HCT116 (cell line): ENCODE measurements around the gene NOC4L.

Experiments used
- CTCF ChIP-seq, 3 experiments: fragments of 200-600 bp in 1 of 3; sonication (generic) in 1 of 3; IDR thresholded peaks in 2 of 3; conservative IDR thresholded peaks in 1 of 3; 2 replicates each; pipeline ENCODE4 v1.5.1; 2012 to 2017; ENCODE audit warnings: low read depth in 2 of 3, low read length in 2 of 3, antibody characterized with exemption in 1 of 3, borderline replicate concordance in 1 of 3, control low read depth in 1 of 3, mild to moderate bottlenecking in 1 of 3, mixed read lengths in 1 of 3, mixed run types in 1 of 3, moderate library complexity in 1 of 3; ENCODE audit not compliant: insufficient read depth in 1 of 3
- EZH2 ChIP-seq: fragments of 200-600 bp; sonication (generic); IDR thresholded peaks from 2 replicates; pipeline ENCODE4 v1.6.1; 2017; ENCODE audit warnings: antibody characterized with exemption, mixed run types
- EZH2phosphoT487 ChIP-seq: fragments of 200-600 bp; IDR thresholded peaks from 2 replicates; pipeline ENCODE4 v1.6.1; 2018; ENCODE audit warnings: antibody characterized with exemption, borderline replicate concordance
- MAX ChIP-seq: IDR thresholded peaks from 2 replicates; pipeline ENCODE4 v1.6.1; 2012
- POLR2A ChIP-seq: IDR thresholded peaks from 2 replicates; pipeline ENCODE4 v1.7.0; 2011; ENCODE audit warnings: borderline replicate concordance; ENCODE audit not compliant: insufficient read depth, insufficient read length; ENCODE audit errors: extremely low read depth
- POLR2AphosphoS5 ChIP-seq: IDR thresholded peaks from 2 replicates; pipeline ENCODE4 v1.6.1; 2011; ENCODE audit warnings: mild to moderate bottlenecking, low read depth, low read length, moderate library complexity
- REST ChIP-seq: IDR thresholded peaks from 2 replicates; pipeline ENCODE4 v1.6.1; 2012; ENCODE audit warnings: low read depth
- SIN3A ChIP-seq: IDR thresholded peaks from 2 replicates; pipeline ENCODE4 v1.6.1; 2012; ENCODE audit warnings: low read depth
- SP1 ChIP-seq: IDR thresholded peaks from 2 replicates; pipeline ENCODE4 v1.6.1; 2012; ENCODE audit warnings: low read depth
- SRF ChIP-seq: IDR thresholded peaks from 2 replicates; pipeline ENCODE4 v1.6.1; 2012; ENCODE audit warnings: low read depth
- TCF7L2 ChIP-seq: IDR thresholded peaks from 2 replicates; pipeline ENCODE4 v1.7.0; 2011; ENCODE audit warnings: borderline replicate concordance, inconsistent platforms; ENCODE audit not compliant: insufficient read depth, insufficient read length; ENCODE audit errors: extremely low read depth
- YY1 ChIP-seq: IDR thresholded peaks from 2 replicates; pipeline ENCODE4 v1.6.1; 2011; ENCODE audit warnings: low read length, low read depth, moderate library complexity, mild to moderate bottlenecking; ENCODE audit not compliant: insufficient replicate concordance; ENCODE audit errors: extremely low read depth
- ZFX ChIP-seq: fragments of 450-650 bp; IDR thresholded peaks from 2 replicates; pipeline ENCODE4 v1.6.1; 2017
- ZNF274 ChIP-seq: fragments of 200-500 bp; sonication (Bioruptor generic); IDR thresholded peaks from 2 replicates; pipeline ENCODE4 v1.6.1; 2014; ENCODE audit warnings: mild to moderate bottlenecking, low read depth, low read length, inconsistent platforms

- TF ChIP-seq CTCF (IDR thresholded peaks at IDR 0.05 in 2 of 3, conservative IDR thresholded peaks at IDR 0.05 in 1 of 3; ENCODE audit: borderline replicate concordance in 1 of 3, insufficient read depth in 1 of 3, low read depth in 2 of 3, low read length in 2 of 3) (no peak), EZH2phosphoT487 (no peak), SRF (no peak), EZH2 (no peak), SP1 (no peak), POLR2AphosphoS5 (no peak), YY1 (no peak), POLR2A (no peak), ZNF274 (no peak), SIN3A (no peak), REST (no peak), MAX (no peak), TCF7L2 (no peak), ZFX (no peak)
Observed at GRCh38 chr12:132170637-132171292, 26.5 kb downstream of the NOC4L start.
